H1 (cell line): ENCODE measurements around the gene COL6A1. TPM values are rescaled to one million over a fixed set of nuclear protein-coding genes. Genes with fewer than 3 reads are reported as not detected.

Experiments used
- CTCF ChIA-PET: fragments of 300-600 bp; sonication (Branson Sonifier 250); formaldehyde crosslinking; loops from one replicate; lab custom pipeline; 2021; ENCODE audit not compliant: partially characterized antibody; lab: Charles Lee
- POLR2A ChIA-PET: fragments of 300-600 bp; sonication (Branson Sonifier 250); formaldehyde crosslinking; loops from one replicate; lab custom pipeline; 2021; ENCODE audit warnings: inconsistent platforms; ENCODE audit not compliant: partially characterized antibody; lab: Charles Lee
- DNase-seq, 2 experiments: peaks; one replicate each; pipeline versions ENCODE4 v3.0.0 to v3.0.0-alpha.2; 2010 to 2022; ENCODE audit warnings: low spot score in 2 of 2, low read depth in 1 of 2, mixed read lengths in 1 of 2
- FAIRE-seq: peaks from 2 replicates; lab custom pipeline; 2011; peaks lifted over from hg19 to GRCh38; lab: Jason Lieb, UNC
- H2AFZ ChIP-seq: 2 replicates; pipeline ENCODE4 v1.8.1; 2012; ENCODE audit warnings: low read length, inconsistent platforms
- H2AK5ac ChIP-seq: 2 replicates; pipeline ENCODE4 v1.6.1; 2013; ENCODE audit warnings: low read depth, low read length
- H2BK120ac ChIP-seq: replicated peaks from 2 replicates; pipeline ENCODE3; 2013; ENCODE audit warnings: low read depth, low read length, inconsistent platforms
- H2BK12ac ChIP-seq: 2 replicates; pipeline ENCODE4 v1.6.1; 2013; ENCODE audit warnings: low read depth, low read length
- H2BK15ac ChIP-seq: 2 replicates; pipeline ENCODE4 v1.6.1; 2013; ENCODE audit warnings: low read length
- H2BK20ac ChIP-seq: 2 replicates; pipeline ENCODE4 v1.6.1; 2013; ENCODE audit warnings: low read length
- H2BK5ac ChIP-seq: 2 replicates; pipeline ENCODE4 v1.6.1; 2013; ENCODE audit warnings: low read depth, low read length
- H3K14ac ChIP-seq: 2 replicates; pipeline ENCODE4 v1.6.1; 2013; ENCODE audit warnings: inconsistent platforms; ENCODE audit not compliant: insufficient read length
- H3K18ac ChIP-seq: 2 replicates; pipeline ENCODE4 v1.6.1; 2013; ENCODE audit warnings: low read length; ENCODE audit errors: extremely low read depth
- H3K23ac ChIP-seq: 2 replicates; pipeline ENCODE4 v1.6.1; 2013; ENCODE audit warnings: inconsistent platforms; ENCODE audit not compliant: insufficient read length
- H3K23me2 ChIP-seq: 2 replicates; pipeline ENCODE4 v1.6.1; 2013; ENCODE audit warnings: low read depth, low read length
- H3K27ac ChIP-seq: 2 replicates; pipeline ENCODE4 v1.6.1; 2011; ENCODE audit warnings: low read depth, low read length, inconsistent platforms
- H3K27me3 ChIP-seq, 4 experiments: replicated peaks in 1 of 4; 1 replicate in 1 of 4; 2 replicates in 3 of 4; pipeline versions ENCODE4 v1.6.1 to v1.8.1; 2011 to 2013; ENCODE audit warnings: low read length in 3 of 4, mild to moderate bottlenecking in 3 of 4, inconsistent platforms in 2 of 4, mixed read lengths in 2 of 4, moderate library complexity in 1 of 4; ENCODE audit not compliant: control insufficient read depth in 3 of 4, insufficient read depth in 3 of 4; ENCODE audit errors: extremely low read depth in 1 of 4
- H3K36me3 ChIP-seq, 4 experiments: 2 replicates each; pipeline versions ENCODE4 v1.6.1 to v1.8.1; 2011 to 2013; ENCODE audit warnings: mild to moderate bottlenecking in 4 of 4, low read length in 3 of 4, moderate library complexity in 2 of 4, control low read depth in 1 of 4, inconsistent platforms in 1 of 4; ENCODE audit not compliant: insufficient read depth in 4 of 4, control insufficient read depth in 2 of 4
- H3K4ac ChIP-seq: replicated peaks from 2 replicates; pipeline ENCODE3; 2013; ENCODE audit warnings: low read length, low read depth, mixed read lengths, inconsistent platforms; ENCODE audit not compliant: insufficient read length
- H3K4me1 ChIP-seq, 4 experiments: replicated peaks in 1 of 4; 1 replicate in 1 of 4; 2 replicates in 3 of 4; pipeline versions ENCODE4 v1.6.1 to v1.8.1; 2011 to 2013; ENCODE audit warnings: low read length in 3 of 4, inconsistent platforms in 2 of 4, mixed read lengths in 1 of 4; ENCODE audit not compliant: insufficient read depth in 4 of 4, control insufficient read depth in 3 of 4
- H3K4me2 ChIP-seq, 2 experiments: 2 replicates each; pipeline versions ENCODE4 v1.6.1 to v1.8.1; 2011 to 2013; ENCODE audit warnings: low read depth in 2 of 2, low read length in 2 of 2, control low read depth in 1 of 2, inconsistent platforms in 1 of 2, mild to moderate bottlenecking in 1 of 2; ENCODE audit not compliant: insufficient read depth in 1 of 2
- H3K4me3 ChIP-seq, 4 experiments: fragments of 200-600, 300-600 bp in 1 of 4; sonication (generic), shearing (Covaris generic), sonication (Bioruptor Twin) in 1 of 4; 2 replicates each; pipeline versions ENCODE4 v1.5.1 to v1.8.1; 2011 to 2016; ENCODE audit warnings: low read length in 4 of 4, low read depth in 3 of 4, control low read depth in 2 of 4, inconsistent platforms in 2 of 4, mild to moderate bottlenecking in 2 of 4, mixed read lengths in 1 of 4, moderate library complexity in 1 of 4; ENCODE audit not compliant: insufficient read depth in 2 of 4; ENCODE audit errors: extremely low read depth in 1 of 4
- H3K56ac ChIP-seq: replicated peaks from 2 replicates; pipeline ENCODE3; 2013; ENCODE audit warnings: low read depth, mild to moderate bottlenecking, mixed read lengths, low read length, inconsistent platforms; ENCODE audit not compliant: insufficient read length
- H3K79me1 ChIP-seq: 2 replicates; pipeline ENCODE4 v1.6.1; 2013; ENCODE audit warnings: low read depth, low read length, control low read depth
- H3K79me2 ChIP-seq, 2 experiments: 2 replicates each; pipeline versions ENCODE4 v1.6.1 to v1.8.1; 2012 to 2013; ENCODE audit warnings: low read length in 2 of 2, mild to moderate bottlenecking in 2 of 2, inconsistent platforms in 1 of 2; ENCODE audit not compliant: insufficient read depth in 2 of 2, control insufficient read depth in 1 of 2
- H3K9ac ChIP-seq, 4 experiments: replicated peaks in 1 of 4; 1 replicate in 1 of 4; 2 replicates in 3 of 4; pipeline versions ENCODE4 v1.6.1 to v1.8.1; 2011 to 2013; ENCODE audit warnings: low read depth in 3 of 4, low read length in 3 of 4, control low read depth in 2 of 4, mild to moderate bottlenecking in 2 of 4, moderate library complexity in 2 of 4, inconsistent platforms in 1 of 4; ENCODE audit errors: extremely low read depth in 1 of 4
- H3K9me3 ChIP-seq, 2 experiments: 2 replicates each; pipeline versions ENCODE4 v1.6.1 to v1.8.1; 2012 to 2013; ENCODE audit warnings: mild to moderate bottlenecking in 2 of 2, moderate library complexity in 2 of 2, control low read depth in 1 of 2, inconsistent platforms in 1 of 2, low read depth in 1 of 2, low read length in 1 of 2, mixed read lengths in 1 of 2; ENCODE audit not compliant: insufficient read depth in 2 of 2
- H4K20me1 ChIP-seq, 2 experiments: replicated peaks in 1 of 2; 2 replicates each; pipeline versions ENCODE3 to v1.8.1; 2011 to 2013; ENCODE audit warnings: inconsistent platforms in 2 of 2, low read length in 2 of 2, mild to moderate bottlenecking in 1 of 2; ENCODE audit not compliant: insufficient read depth in 2 of 2, control insufficient read depth in 1 of 2
- H4K5ac ChIP-seq: 2 replicates; pipeline ENCODE4 v1.6.1; 2013; ENCODE audit warnings: low read length, low read depth, mixed read lengths, inconsistent platforms; ENCODE audit not compliant: insufficient read length
- H4K8ac ChIP-seq: 2 replicates; pipeline ENCODE4 v1.8.0; 2013; ENCODE audit warnings: mild to moderate bottlenecking, moderate library complexity, low read length, inconsistent platforms; ENCODE audit not compliant: insufficient read depth; ENCODE audit errors: extremely low read depth
- H4K91ac ChIP-seq: replicated peaks from 2 replicates; pipeline ENCODE3; 2013; ENCODE audit warnings: low read length, mixed read lengths, inconsistent platforms; ENCODE audit not compliant: insufficient read length
- ASH2L ChIP-seq: fragments of 200-600, 300-600 bp; sonication (generic); IDR thresholded peaks from one replicate; pipeline ENCODE4 v1.7.1; 2017; ENCODE audit warnings: low read length
- CBX8 ChIP-seq: fragments of 300-800, 300-1000 bp; sonication (generic); IDR thresholded peaks from 2 replicates; pipeline ENCODE4 v1.7.1; 2016; ENCODE audit warnings: low read depth, low read length, borderline replicate concordance
- CTBP2 ChIP-seq: IDR thresholded peaks from 2 replicates; pipeline ENCODE4 v1.7.0; 2011; ENCODE audit warnings: borderline replicate concordance, mild to moderate bottlenecking, moderate library complexity, mixed read lengths, low read length; ENCODE audit not compliant: insufficient read depth, insufficient read length
- CTCF ChIP-seq, 3 experiments: IDR thresholded peaks; 1 replicate in 2 of 3; 2 replicates in 1 of 3; pipeline versions ENCODE4 v1.5.1 to v1.6.1; 2011; ENCODE audit warnings: low read length in 3 of 3, mild to moderate bottlenecking in 3 of 3, inconsistent platforms in 2 of 3, low read depth in 1 of 3, moderate library complexity in 1 of 3; ENCODE audit not compliant: insufficient read depth in 1 of 3; ENCODE audit errors: control extremely low read depth in 1 of 3
- GABPA ChIP-seq: IDR thresholded peaks from 2 replicates; pipeline ENCODE4 v1.6.1; 2011; ENCODE audit warnings: mild to moderate bottlenecking, low read length, moderate library complexity, borderline replicate concordance; ENCODE audit not compliant: insufficient read depth
- KDM4A ChIP-seq: IDR thresholded peaks from one replicate; pipeline ENCODE4 v1.7.1; 2012; ENCODE audit warnings: low read depth, mild to moderate bottlenecking, moderate library complexity, low read length, inconsistent platforms; ENCODE audit not compliant: severe bottlenecking
- SUZ12 ChIP-seq: fragments of 200-600 bp; sonication (generic); IDR thresholded peaks from 2 replicates; pipeline ENCODE4 v1.6.1; 2012; ENCODE audit warnings: mild to moderate bottlenecking, inconsistent platforms, low read length, moderate library complexity, mixed read lengths
- WGBS, 2 experiments: shearing (Covaris generic) in 1 of 2; methylation state at CpG; one replicate each; pipeline versions ENCODE4 v1.1.6 to v1.1.7; 2013 to 2015; ENCODE audit warnings: low lambda C conversion rate in 2 of 2, mixed read lengths in 2 of 2, inconsistent platforms in 1 of 2, low coverage in 1 of 2, missing lambda C conversion rate in 1 of 2; ENCODE audit not compliant: insufficient replicate concordance in 2 of 2, insufficient coverage in 1 of 2, insufficient read length in 1 of 2; ENCODE audit errors: extremely low coverage in 1 of 2, missing lambda C conversion rate in 1 of 2; 5-methylcytosine and 5-hydroxymethylcytosine counted together
- polyA plus RNA-seq, 7 experiments: library from polyadenylated mRNA; depleted of rRNA in 3 of 7; stranded (reverse) in 5 of 7; unstranded in 2 of 7; fragments of >200 nt in 5 of 7; fragments of 200-250 nt in 2 of 7; gene quantifications; 1 replicate in 5 of 7; 2 replicates in 1 of 7; 4 replicates in 1 of 7; pipeline versions ENCODE4 v1.2.1 to v1.2.3, GENCODE V29; 2011 to 2013; ENCODE audit warnings: missing spikeins in 2 of 7, mixed read lengths in 2 of 7
- total RNA-seq: library from RNA; stranded (reverse); fragmentation: NEBNext Ultra II Directional; extraction: Animal tissue kit (Norgen Biotek cat#: 25700); gene quantifications from 2 replicates; pipeline ENCODE4 v1.2.1, GENCODE V29; 2021

Gene COL6A1
- total and polyA plus RNA-seq, 2 of the 8 experiments (the other 6 are each of a cell fraction or from before 2014, with no cell fraction given) = 100 to 115 TPM

- WGBS, 2 experiments = 3% methylated on average over 49 of the region's 58 CpGs; no CpG with 5 or more reads in 1 of the 2 experiments
- POLR2A ChIA-PET = interaction anchor here (0.9 to 1.0 kb wide), 2 partner anchors 23 to 79 kb away, joined by 3 to 4 read pairs; no protein-coding TSS in a partner anchor
- peak overlapping the region; percentile 61; the same call in 1 of the 2 replicates for H2BK15ac ChIP-seq
- H3K9ac ChIP-seq = peak overlapping the region in 1 of 4 experiments; percentile 1; a peak in 1 of 7 replicates
- H3K79me2 ChIP-seq = no peaks in the 10 kb centered on the region
- H2BK120ac ChIP-seq = peak overlapping the region; percentile 83
- peak overlapping the region; percentile 42 to 71 (median 60) for H3K4me3 ChIP-seq
- H2AFZ ChIP-seq = 0 out of 2 replicates have a peak overlapping the region, but pooled peaks have one; percentile 42
- H2BK5ac ChIP-seq = peak overlapping the region; percentile 75; the same call in 1 of the 2 replicates
- H4K91ac ChIP-seq = peak overlapping the region; percentile 85
- DNase-seq = peak in 1 of 2 experiments; percentile 71
- 0 out of 2 replicates have a peak overlapping the region, but pooled peaks have one; percentile 9 for H2BK12ac ChIP-seq
- H3K18ac ChIP-seq = peak overlapping the region; percentile 78
- H3K56ac ChIP-seq = peak overlapping the region; percentile 16
- H3K79me1 ChIP-seq = no peaks in the 10 kb centered on the region
- peaks cover 26% of the 10 kb centered on the region; the same call in 1 of the 2 replicates for H3K23me2 ChIP-seq
- no peaks in the 10 kb centered on the region for H4K20me1 ChIP-seq
- peak overlapping the region; percentile 53 for H3K4ac ChIP-seq
- no peaks in the 10 kb centered on the region for H3K36me3 ChIP-seq
- H2AK5ac ChIP-seq = no peak overlapping the region
- peak overlapping the region; percentile 97 for H3K4me2 ChIP-seq
- H3K4me1 ChIP-seq = peaks cover 0 to 25% (median 17%) of the 10 kb centered on the region in 4 experiments; a peak in 6 of 7 replicates
- no peak overlapping the region for H2BK20ac ChIP-seq
- peak overlapping the region; percentile 49 for H4K5ac ChIP-seq
- FAIRE-seq = no peak
- H3K27me3 ChIP-seq = peaks cover 0 to 23% (median 11%) of the 10 kb centered on the region in 4 experiments; a peak in 4 of 7 replicates
- peak overlapping the region; percentile 40 for H4K8ac ChIP-seq
- no peak overlapping the region for H3K27ac ChIP-seq
- CTCF ChIA-PET = interaction anchor here (0.5 to 5.2 kb wide), 19 partner anchors 9 to 274 kb away, joined by 3 to 47 read pairs (median 4); partner anchors contain the start of gene COL6A1
- no peaks in the 10 kb centered on the region for H3K9me3 ChIP-seq
- no peak overlapping the region for H3K23ac ChIP-seq
- H3K14ac ChIP-seq = no peak overlapping the region
- TF ChIP-seq GABPA = peak; percentile 57; the same call in 1 of the 2 replicates
- no peak for TF ChIP-seq CBX8
- peak; percentile 19 for TF ChIP-seq CTBP2
- TF ChIP-seq SUZ12 = no peak
- TF ChIP-seq CTCF (IDR thresholded peaks at IDR 0.05; ENCODE audit: control extremely low read depth in 1 of 3, insufficient read depth in 1 of 3, low read depth in 1 of 3, low read length in 3 of 3) = no peak
- TF ChIP-seq ASH2L = peak; percentile 23
- peak; percentile 87 for TF ChIP-seq KDM4A
These were observed 8.7 kb upstream of the COL6A1 start for GRCh38 chr21:45972716-45973474.
